Activated B cell treated with CpG ODN at 0.5 μM for 24 hours (primary cell): ENCODE measurements around the gene HEATR5A. TPM values are rescaled to one million over a fixed set of nuclear protein-coding genes. Genes with fewer than 3 reads are reported as not detected.
"Not testable (repeated sequence)": the region's sequence is repeated elsewhere in the genome, so short reads cannot be mapped to it uniquely, and the experiment has no call there.

Experiments
- ATAC-seq: fragments of 200-7000 bp; cut with Tn5 transposase; one replicate; pipeline ENCODE4 v1.10.0; 2021; ENCODE audit warnings: low read depth, mild to moderate bottlenecking, moderate library complexity
- CTCF ChIA-PET: fragments of 350-600 bp; sonication (Branson Sonifier 250); formaldehyde crosslinking; loops from one replicate; lab custom pipeline; 2021; ENCODE audit warnings: antibody characterized with exemption; lab: Charles Lee
- POLR2A ChIA-PET: fragments of 350-600 bp; sonication (Branson Sonifier 250); formaldehyde crosslinking; loops from one replicate; lab custom pipeline; 2021; ENCODE audit warnings: antibody characterized with exemption; lab: Charles Lee
- DNase-seq: peaks from one replicate; pipeline ENCODE4 v3.0.0; 2022
- H3K27ac Mint-ChIP-seq: one replicate; pipeline ENCODE4 v1.8.0; 2020; ENCODE audit warnings: mixed read lengths
- H3K27me3 Mint-ChIP-seq: one replicate; pipeline ENCODE4 v1.8.0; 2021; ENCODE audit warnings: mixed read lengths
- H3K36me3 Mint-ChIP-seq: one replicate; pipeline ENCODE4 v1.8.0; 2021; ENCODE audit warnings: low read depth, mixed read lengths
- H3K4me1 Mint-ChIP-seq: one replicate; pipeline ENCODE4 v1.8.0; 2021; ENCODE audit warnings: mixed read lengths
- H3K4me3 Mint-ChIP-seq: one replicate; pipeline ENCODE4 v1.8.0; 2020; ENCODE audit warnings: mild to moderate bottlenecking, mixed read lengths
- H3K9me3 Mint-ChIP-seq: one replicate; pipeline ENCODE4 v1.8.0; 2020; ENCODE audit warnings: mixed read lengths
- CTCF ChIP-seq: fragments of 200-600 bp; IDR thresholded peaks from one replicate; pipeline ENCODE4 v1.8.0; 2022; ENCODE audit warnings: antibody characterized with exemption, mild to moderate bottlenecking
- intact Hi-C: fragments of 100-400 bp; cut with micrococcal nuclease; formaldehyde crosslinking; loops from one replicate; pipeline ENCODE4 v1.15.1; 2024
- total RNA-seq: library from RNA; stranded (reverse); gene quantifications from 2 replicates; pipeline ENCODE4 v1.2.3, GENCODE V29; 2022

The HEATR5A gene
- total RNA-seq, 1 donor from 2014 or later: 13.2 TPM

DNA sequence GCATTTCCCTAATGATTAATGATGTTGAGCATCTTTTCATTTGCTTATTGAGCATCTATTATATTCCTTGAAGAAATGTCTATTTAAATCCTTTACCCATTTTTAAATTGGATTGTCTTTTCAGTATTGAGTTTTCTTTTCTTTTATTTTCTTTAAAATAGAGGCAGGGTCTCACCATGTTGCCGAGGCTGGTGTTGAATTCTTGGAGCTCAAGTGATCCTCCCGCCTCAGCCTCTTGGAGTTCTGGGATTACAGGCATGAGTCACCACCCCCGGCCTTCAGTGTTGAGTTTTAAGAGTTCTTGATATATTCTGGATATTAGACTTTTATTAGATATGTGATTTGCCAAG lies 139.5 kb downstream of the HEATR5A start:
- TF ChIP-seq CTCF: no peak
- Mint-ChIP-seq H3K27ac (no peak overlapping the region), H3K4me3 (no peak overlapping the region), H3K9me3 (peaks cover 10% of the 10 kb centered on the region), H3K27me3 (no peaks in the 10 kb centered on the region), H3K36me3 (peaks cover 1% of the 10 kb centered on the region), H3K4me1 (no peaks in the 10 kb centered on the region)
- CTCF ChIA-PET: no interaction called here
- ATAC-seq: no peak
- DNase-seq: no peak
- POLR2A ChIA-PET: no interaction called here
- intact Hi-C loops: no loop called here

DNA sequence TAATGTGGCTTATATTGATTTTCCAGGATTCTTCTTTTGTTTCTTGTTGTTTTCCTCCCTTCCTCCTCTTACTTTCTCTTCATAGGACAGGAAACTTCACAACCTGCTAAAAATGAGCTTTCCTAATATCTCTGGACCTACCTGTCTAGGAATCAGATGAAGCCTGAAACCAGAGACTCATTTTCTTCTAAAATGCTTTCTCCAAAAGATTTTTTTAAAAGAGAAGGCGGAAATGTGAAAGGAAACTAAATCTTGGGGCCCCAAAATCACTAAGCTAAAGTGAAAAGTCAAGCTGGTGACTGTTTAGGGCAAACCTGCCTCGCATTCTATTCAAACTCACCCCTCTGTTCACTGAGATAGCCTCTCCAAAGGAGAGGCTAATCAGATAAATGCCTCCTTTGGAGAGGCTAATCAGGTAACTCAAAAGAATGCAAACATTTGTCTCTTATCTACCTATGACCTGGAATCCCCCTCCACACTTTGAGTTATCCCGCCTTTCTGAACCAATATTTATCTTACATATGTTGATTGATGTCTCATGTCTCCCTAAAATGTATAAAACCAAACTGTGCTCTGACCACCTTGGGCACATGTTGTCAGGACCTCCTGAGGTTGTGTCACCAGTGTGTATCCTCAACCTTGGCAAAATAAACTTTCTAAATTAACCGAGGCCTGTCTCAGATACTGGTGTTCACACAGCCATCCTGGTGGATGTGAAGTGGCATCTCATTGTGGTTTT lies 140.0 kb downstream of the HEATR5A start:
- Mint-ChIP-seq H3K27ac (no peak overlapping the region), H3K27me3 (no peaks in the 10 kb centered on the region), H3K36me3 (peaks cover 1% of the 10 kb centered on the region), H3K4me1 (no peaks in the 10 kb centered on the region), H3K9me3 (peaks cover 12% of the 10 kb centered on the region), H3K4me3 (no peak overlapping the region)
- DNase-seq (no peak), ATAC-seq (no peak)
- intact Hi-C loops: no loop called here
- CTCF ChIA-PET: no interaction called here
- POLR2A ChIA-PET: no interaction called here
- TF ChIP-seq CTCF: no peak

DNA sequence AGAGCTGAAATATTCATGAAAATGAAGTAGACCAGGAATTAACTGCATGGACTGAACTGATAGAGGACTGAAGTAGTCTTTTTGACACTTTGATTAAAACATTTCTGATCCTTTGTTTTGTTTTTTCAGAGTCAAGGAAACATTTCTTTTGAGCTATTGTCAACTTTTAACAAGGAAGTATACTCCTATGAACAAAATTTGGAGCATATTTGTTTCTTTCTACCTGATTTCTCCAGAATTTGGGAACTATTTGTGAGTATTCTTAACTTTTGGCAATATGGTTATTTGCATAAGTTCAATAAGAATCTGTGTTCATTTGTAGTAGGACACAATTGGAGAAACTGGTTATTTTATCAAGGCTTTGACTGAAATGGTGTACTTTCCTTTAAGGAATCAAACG lies 141.5 kb downstream of the HEATR5A start:
- DNase-seq (no peak), ATAC-seq (no peak)
- intact Hi-C loops: no loop called here
- CTCF ChIA-PET: no interaction called here
- Mint-ChIP-seq H3K27me3 (no peaks in the 10 kb centered on the region), H3K4me3 (no peak overlapping the region), H3K27ac (no peak overlapping the region), H3K9me3 (peaks cover 12% of the 10 kb centered on the region), H3K36me3 (peaks cover 1% of the 10 kb centered on the region), H3K4me1 (no peaks in the 10 kb centered on the region)
- no peak for TF ChIP-seq CTCF
- POLR2A ChIA-PET: no interaction called here

DNA sequence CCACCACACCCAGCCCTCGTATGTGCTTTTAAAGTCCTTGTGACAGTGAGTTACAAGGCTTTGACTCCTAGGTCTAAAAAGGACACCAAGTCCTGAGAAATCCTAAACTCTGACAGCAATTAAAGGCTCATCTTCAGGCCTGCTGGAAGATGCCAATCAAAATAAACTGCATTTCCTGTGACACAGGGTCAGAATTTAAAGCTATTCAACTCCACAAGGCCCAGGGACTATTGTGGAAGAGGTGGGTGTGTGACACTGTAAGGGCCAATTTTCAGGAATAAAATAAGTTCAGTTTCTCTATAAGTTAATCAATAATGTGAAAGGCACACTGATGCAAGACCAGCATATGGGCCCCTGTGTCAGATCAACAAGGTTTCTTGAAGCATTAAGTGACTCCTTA lies 143.3 kb downstream of the HEATR5A start:
- no peaks in the 10 kb centered on the region for H3K27me3 Mint-ChIP-seq
- H3K36me3 Mint-ChIP-seq: peaks cover 1% of the 10 kb centered on the region
- ATAC-seq (no peak), DNase-seq (no peak)
- CTCF ChIA-PET: no interaction called here
- H3K9me3 Mint-ChIP-seq: peaks cover 12% of the 10 kb centered on the region
- intact Hi-C loops: no loop called here
- H3K4me1 Mint-ChIP-seq: no peaks in the 10 kb centered on the region
- H3K27ac Mint-ChIP-seq: no peak overlapping the region
- TF ChIP-seq CTCF: no peak
- POLR2A ChIA-PET: no interaction called here
- H3K4me3 Mint-ChIP-seq: no peak overlapping the region

- POLR2A ChIA-PET, CTCF ChIA-PET: not testable (repeated sequence)
Observed at GRCh38 chr14:31276417-31276816, 143.9 kb downstream of the HEATR5A start.

DNA sequence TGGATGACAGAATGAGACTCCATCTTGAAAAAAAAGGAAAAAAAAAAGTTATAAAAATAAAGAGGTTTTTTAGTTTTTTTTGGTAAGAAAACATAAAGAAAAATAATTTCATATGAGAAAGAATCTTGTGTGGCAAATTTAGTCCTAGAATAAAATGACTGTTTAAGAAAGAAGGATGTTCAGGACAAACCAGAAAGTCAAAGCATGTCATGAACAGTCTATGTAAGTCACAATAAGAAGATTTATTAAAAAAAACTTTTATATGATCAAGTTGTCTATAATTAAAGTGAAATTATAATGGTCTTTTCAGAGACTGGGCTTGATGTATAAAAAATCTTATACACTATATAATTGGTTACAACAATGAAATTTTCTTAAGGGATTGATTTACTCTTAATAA lies 144.6 kb downstream of the HEATR5A start:
- Mint-ChIP-seq H3K27ac (no peak overlapping the region), H3K9me3 (peaks cover 12% of the 10 kb centered on the region)
- no peak for ATAC-seq

More at GRCh38 chr14:31276417-31276816, 143.9 kb downstream of the HEATR5A start:
- H3K4me1 Mint-ChIP-seq, H3K27me3 Mint-ChIP-seq, intact Hi-C loops, H3K36me3 Mint-ChIP-seq, H3K4me3 Mint-ChIP-seq, DNase-seq, ATAC-seq, H3K27ac Mint-ChIP-seq: not testable (repeated sequence)
- H3K9me3 Mint-ChIP-seq: peaks cover 12% of the 10 kb centered on the region

More for the DNA sequence above, 144.6 kb downstream of the HEATR5A start:
- ChIA-PET POLR2A (no interaction called here), CTCF (no interaction called here)
- Mint-ChIP-seq H3K4me3 (no peak overlapping the region), H3K36me3 (peaks cover 1% of the 10 kb centered on the region), H3K27me3 (no peaks in the 10 kb centered on the region), H3K4me1 (no peaks in the 10 kb centered on the region)
- no peak for TF ChIP-seq CTCF
- intact Hi-C loops: no loop called here
- no peak for DNase-seq
